WTC11 (cell line): ENCODE measurements around the gene INO80.

ENCODE experiments used
- ETV6 ChIP-seq: sonication (generic); formaldehyde crosslinking; IDR thresholded peaks from 2 replicates; pipeline ENCODE4 v1.8.1; 2022; ENCODE audit warnings: mild to moderate bottlenecking, missing genetic modification reagents
- PRDM15 ChIP-seq: sonication (generic); formaldehyde crosslinking; IDR thresholded peaks from 2 replicates; pipeline ENCODE4 v1.8.0; 2022; ENCODE audit warnings: missing genetic modification reagents

GRCh38 chr15:40937762-40938535 is 178.1 kb downstream of the INO80 start:
- TF ChIP-seq ETV6 (CRISPR knock-in tag) (no peak), PRDM15 (CRISPR knock-in tag) (no peak)
